Osteocyte (in vitro differentiated cells): ENCODE data around the gene HIRIP3. TPM values are rescaled to one million over a fixed set of nuclear protein-coding genes. Genes with fewer than 3 reads are reported as not detected.
"Not testable (repeated sequence)": the region's sequence is repeated elsewhere in the genome, so short reads cannot be mapped to it uniquely, and the experiment has no call there.

Source experiments
- DNase-seq: peaks from one replicate; pipeline ENCODE4 v3.0.0; 2021; ENCODE audit warnings: mixed read lengths; ENCODE audit not compliant: unreplicated experiment; ENCODE audit errors: extremely low spot score
- H3K27ac Mint-ChIP-seq: one replicate; pipeline ENCODE4 v1.8.0; 2021; ENCODE audit warnings: mild to moderate bottlenecking, mixed read lengths; ENCODE audit not compliant: unreplicated experiment
- H3K27me3 Mint-ChIP-seq: one replicate; pipeline ENCODE4 v1.8.0; 2021; ENCODE audit warnings: mixed read lengths; ENCODE audit not compliant: unreplicated experiment
- H3K36me3 Mint-ChIP-seq: one replicate; pipeline ENCODE4 v1.8.0; 2021; ENCODE audit warnings: mixed read lengths; ENCODE audit not compliant: unreplicated experiment
- H3K4me1 Mint-ChIP-seq: one replicate; pipeline ENCODE4 v1.8.0; 2021; ENCODE audit warnings: mixed read lengths; ENCODE audit not compliant: unreplicated experiment
- H3K4me3 Mint-ChIP-seq: one replicate; pipeline ENCODE4 v1.8.0; 2021; ENCODE audit warnings: mild to moderate bottlenecking, moderate library complexity, mixed read lengths; ENCODE audit not compliant: unreplicated experiment
- H3K9me3 Mint-ChIP-seq: one replicate; pipeline ENCODE4 v1.8.0; 2021; ENCODE audit warnings: mixed read lengths; ENCODE audit not compliant: unreplicated experiment
- total RNA-seq: library from RNA; stranded (reverse); gene quantifications from 2 replicates; pipeline ENCODE4 v1.2.1, GENCODE V29; 2021
- TF ChIP-seq, protein P1 (sequence below): fragments of 200-600 bp; sonication (generic); IDR thresholded peaks from 2 replicates; pipeline ENCODE4 v1.5.0; 2021; ENCODE audit warnings: antibody characterized with exemption, mild to moderate bottlenecking, moderate library complexity

The HIRIP3 gene
- total RNA-seq, 1 donor from 2014 or later: 12.5 TPM

GRCh38 chr16:29961479-29962343, 33.7 kb downstream of the HIRIP3 start, which contains the start of gene TMEM219:
Gene TMEM219 (plus strand): TSS chr16:29962079. CDS start chr16:29963144, 1,065 bp downstream.
- Mint-ChIP-seq H3K4me1 (peaks cover 19% of the 10 kb centered on the region), H3K4me3 (peak within 1 kb of the TSS; percentile 85), H3K36me3 (peaks cover 2% of the 10 kb centered on the region), H3K27me3 (no peaks in the 10 kb centered on the region), H3K9me3 (no peaks in the 10 kb centered on the region), H3K27ac (peak within 1 kb of the TSS; percentile 93)
- TF ChIP-seq, protein P1, sequence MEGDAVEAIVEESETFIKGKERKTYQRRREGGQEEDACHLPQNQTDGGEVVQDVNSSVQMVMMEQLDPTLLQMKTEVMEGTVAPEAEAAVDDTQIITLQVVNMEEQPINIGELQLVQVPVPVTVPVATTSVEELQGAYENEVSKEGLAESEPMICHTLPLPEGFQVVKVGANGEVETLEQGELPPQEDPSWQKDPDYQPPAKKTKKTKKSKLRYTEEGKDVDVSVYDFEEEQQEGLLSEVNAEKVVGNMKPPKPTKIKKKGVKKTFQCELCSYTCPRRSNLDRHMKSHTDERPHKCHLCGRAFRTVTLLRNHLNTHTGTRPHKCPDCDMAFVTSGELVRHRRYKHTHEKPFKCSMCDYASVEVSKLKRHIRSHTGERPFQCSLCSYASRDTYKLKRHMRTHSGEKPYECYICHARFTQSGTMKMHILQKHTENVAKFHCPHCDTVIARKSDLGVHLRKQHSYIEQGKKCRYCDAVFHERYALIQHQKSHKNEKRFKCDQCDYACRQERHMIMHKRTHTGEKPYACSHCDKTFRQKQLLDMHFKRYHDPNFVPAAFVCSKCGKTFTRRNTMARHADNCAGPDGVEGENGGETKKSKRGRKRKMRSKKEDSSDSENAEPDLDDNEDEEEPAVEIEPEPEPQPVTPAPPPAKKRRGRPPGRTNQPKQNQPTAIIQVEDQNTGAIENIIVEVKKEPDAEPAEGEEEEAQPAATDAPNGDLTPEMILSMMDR: peak; percentile 55
- peak; percentile 98 for DNase-seq

DNA sequence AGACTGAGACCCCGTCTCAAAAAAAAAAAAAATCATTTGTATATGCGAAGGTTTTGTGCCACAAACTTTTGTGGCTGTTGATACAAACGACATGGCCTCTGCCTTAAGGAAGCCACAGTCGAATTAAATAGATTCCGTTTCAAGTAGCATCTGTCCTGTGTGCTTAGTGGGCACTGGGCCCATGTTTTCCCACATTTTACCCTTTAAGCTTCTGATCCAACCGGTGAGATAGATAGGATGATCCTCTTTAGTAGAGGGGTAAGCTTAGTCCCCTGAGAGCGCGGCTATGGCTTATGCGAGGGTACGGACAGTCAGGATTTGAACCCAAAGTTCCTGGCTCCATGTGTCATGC, 34.3 kb downstream of the HIRIP3 start:
- H3K27ac Mint-ChIP-seq: peak overlapping the region; percentile 73
- H3K36me3 Mint-ChIP-seq: peaks cover 1% of the 10 kb centered on the region
- H3K9me3 Mint-ChIP-seq: no peaks in the 10 kb centered on the region
- TF ChIP-seq, protein P1: no peak
- peak overlapping the region; percentile 79 for H3K4me3 Mint-ChIP-seq
- peaks cover 18% of the 10 kb centered on the region for H3K4me1 Mint-ChIP-seq
- DNase-seq: no peak
- no peaks in the 10 kb centered on the region for H3K27me3 Mint-ChIP-seq

GRCh38 chr16:29959821-29960220, 35.6 kb downstream of the HIRIP3 start:
- not testable (repeated sequence) for H3K9me3 Mint-ChIP-seq, H3K27ac Mint-ChIP-seq, DNase-seq, H3K36me3 Mint-ChIP-seq, H3K4me3 Mint-ChIP-seq, H3K27me3 Mint-ChIP-seq
- peaks cover 16% of the 10 kb centered on the region for H3K4me1 Mint-ChIP-seq

GRCh38 chr16:29959293-29959692, 36.1 kb downstream of the HIRIP3 start:
- Mint-ChIP-seq H3K27ac (no peak overlapping the region), H3K36me3 (no peaks in the 10 kb centered on the region), H3K9me3 (no peaks in the 10 kb centered on the region), H3K4me1 (peaks cover 16% of the 10 kb centered on the region), H3K4me3 (no peak overlapping the region), H3K27me3 (no peaks in the 10 kb centered on the region)
- no peak for DNase-seq
- TF ChIP-seq, protein P1: no peak

GRCh38 chr16:29958756-29959155, 36.7 kb downstream of the HIRIP3 start:
- Mint-ChIP-seq H3K36me3 (no peaks in the 10 kb centered on the region), H3K27me3 (no peaks in the 10 kb centered on the region), H3K27ac (no peak overlapping the region), H3K9me3 (no peaks in the 10 kb centered on the region), H3K4me3 (no peak overlapping the region), H3K4me1 (peaks cover 16% of the 10 kb centered on the region)
- TF ChIP-seq, protein P1: no peak
- DNase-seq: no peak
